ENCODE data around the gene ATP10B. TPM values are rescaled to one million over a fixed set of nuclear protein-coding genes. Genes with fewer than 3 reads are reported as not detected.

Gene ATP10B
- total and polyA plus RNA-seq, 10 of the 15 experiments (the other 5 are each of a cell fraction or from before 2014, with no cell fraction given) = not detected

- intact Hi-C loops (cut with micrococcal nuclease; ENCODE audit: unreplicated experiment) (loop anchor here (10.0 kb wide), 2 partner anchors 136 to 206 kb away; no protein-coding TSS in a partner anchor), in situ Hi-C loops (cut with MboI) (no loop called here)
- DNase-seq (ENCODE audit: low read depth, low spot score) (no peak), ATAC-seq (no peak), FAIRE-seq (no peak)
- SMC1A ChIA-PET (ENCODE audit: uncharacterized antibody, unreplicated experiment) = interaction anchor here (0.8 kb wide), 1 partner anchor 11 kb away, joined by 4 read pairs; no protein-coding TSS in a partner anchor
- H3K79me2 ChIP-seq (ENCODE audit: control insufficient read depth, insufficient read depth, low read length) = no peaks in the 10 kb centered on the region
- no peak overlapping the region for H3K27ac ChIP-seq (ENCODE audit: control insufficient read depth, insufficient read depth)
- H3K9me3 ChIP-seq (replicated peaks; ENCODE audit: control insufficient read depth, insufficient read depth, low read length) = no peaks in the 10 kb centered on the region
- 58% methylated on average over 7 of the region's 7 CpGs for WGBS (ENCODE audit: insufficient coverage, insufficient replicate concordance, low lambda C conversion rate, missing lambda C conversion rate)
- no peak overlapping the region for H3K9ac ChIP-seq (ENCODE audit: control insufficient read depth, insufficient read depth, low read length)
- no peaks in the 10 kb centered on the region for H4K20me1 ChIP-seq (ENCODE audit: control insufficient read depth, insufficient read depth)
- POLR2A ChIA-PET = no interaction called here
- TF ChIP-seq SMARCA5 (IDR thresholded peaks at IDR 0.05) (no peak), SUZ12 (IDR thresholded peaks at IDR 0.05; ENCODE audit: unreplicated experiment) (no peak), ZNF217 (IDR thresholded peaks at IDR 0.05) (no peak), KLF5 (IDR thresholded peaks at IDR 0.05; ENCODE audit: partially characterized antibody) (no peak), SMAD1 (IDR thresholded peaks at IDR 0.05; ENCODE audit: low read depth, partially characterized antibody) (no peak), NFIC (IDR thresholded peaks at IDR 0.05; ENCODE audit: low read depth, low read length) (no peak), RCOR1 (conservative IDR thresholded peaks at IDR 0.05; ENCODE audit: low read depth, low read length) (no peak), ZNF207 (IDR thresholded peaks at IDR 0.05; ENCODE audit: borderline replicate concordance) (no peak), ZSCAN29 (IDR thresholded peaks at IDR 0.05) (no peak), HDAC2 (IDR thresholded peaks at IDR 0.05) (no peak), PBX3 (IDR thresholded peaks at IDR 0.05; ENCODE audit: insufficient replicate concordance, low read depth, low read length) (no peak), YBX1 (IDR thresholded peaks at IDR 0.05) (no peak), RAD51 (IDR thresholded peaks at IDR 0.05) (no peak), RBBP5 (conservative IDR thresholded peaks at IDR 0.05) (no peak)
- TF ChIP-seq, protein P1, sequence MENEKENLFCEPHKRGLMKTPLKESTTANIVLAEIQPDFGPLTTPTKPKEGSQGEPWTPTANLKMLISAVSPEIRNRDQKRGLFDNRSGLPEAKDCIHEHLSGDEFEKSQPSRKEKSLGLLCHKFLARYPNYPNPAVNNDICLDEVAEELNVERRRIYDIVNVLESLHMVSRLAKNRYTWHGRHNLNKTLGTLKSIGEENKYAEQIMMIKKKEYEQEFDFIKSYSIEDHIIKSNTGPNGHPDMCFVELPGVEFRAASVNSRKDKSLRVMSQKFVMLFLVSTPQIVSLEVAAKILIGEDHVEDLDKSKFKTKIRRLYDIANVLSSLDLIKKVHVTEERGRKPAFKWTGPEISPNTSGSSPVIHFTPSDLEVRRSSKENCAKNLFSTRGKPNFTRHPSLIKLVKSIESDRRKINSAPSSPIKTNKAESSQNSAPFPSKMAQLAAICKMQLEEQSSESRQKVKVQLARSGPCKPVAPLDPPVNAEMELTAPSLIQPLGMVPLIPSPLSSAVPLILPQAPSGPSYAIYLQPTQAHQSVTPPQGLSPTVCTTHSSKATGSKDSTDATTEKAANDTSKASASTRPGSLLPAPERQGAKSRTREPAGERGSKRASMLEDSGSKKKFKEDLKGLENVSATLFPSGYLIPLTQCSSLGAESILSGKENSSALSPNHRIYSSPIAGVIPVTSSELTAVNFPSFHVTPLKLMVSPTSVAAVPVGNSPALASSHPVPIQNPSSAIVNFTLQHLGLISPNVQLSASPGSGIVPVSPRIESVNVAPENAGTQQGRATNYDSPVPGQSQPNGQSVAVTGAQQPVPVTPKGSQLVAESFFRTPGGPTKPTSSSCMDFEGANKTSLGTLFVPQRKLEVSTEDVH (IDR thresholded peaks at IDR 0.05; ENCODE audit: low read depth, partially characterized antibody) = no peak
- no peaks in the 10 kb centered on the region for H3K27me3 ChIP-seq (replicated peaks in 1 of 2; ENCODE audit: control insufficient read depth in 2 of 2, insufficient read depth in 2 of 2, low read length in 1 of 2)
- H2AFZ ChIP-seq (ENCODE audit: control insufficient read depth, low read depth, low read length) = no peak overlapping the region
- no peaks in the 10 kb centered on the region for H3K4me1 ChIP-seq (ENCODE audit: control insufficient read depth, insufficient read depth, low read length)
- RAD21 ChIA-PET (ENCODE audit: unreplicated experiment) = no interaction called here
- CTCF ChIA-PET = interaction anchor here (0.7 kb wide), 1 partner anchor 32 kb away, joined by 3 read pairs; no protein-coding TSS in a partner anchor
- no peak overlapping the region for H3K4me2 ChIP-seq (ENCODE audit: control insufficient read depth, insufficient read depth)
- no peaks in the 10 kb centered on the region for H3K36me3 ChIP-seq (ENCODE audit: control insufficient read depth in 2 of 2, insufficient read depth in 2 of 2, low read length in 1 of 2)
- no TSS peak for BruUV-seq (replicated peaks)
- no peak overlapping the region for H3K4me3 ChIP-seq
Measured at GRCh38 chr5:160640406-160640805, 211.6 kb downstream of the ATP10B start.

All from GM12878 (cell line).